A549 (cell line): Measurements from ENCODE around the gene FBXO34. TPM values are rescaled to one million over a fixed set of nuclear protein-coding genes. Genes with fewer than 3 reads are reported as not detected.

Source experiments
- ATAC-seq, 2 experiments: fragments of 200-7000 bp in 1 of 2; fragments of >200 bp in 1 of 2; cut with Nextera tagmentation in 1 of 2; cut with Tn5 transposase in 1 of 2; 3 replicates each; pipeline versions ENCODE4 v1.8.0 to v1.9.1; 2018 to 2020; ENCODE audit warnings: mild to moderate bottlenecking in 1 of 2, moderate library complexity in 1 of 2
- CTCF ChIA-PET: fragments of 300-600 bp; sonication (Branson Sonifier 250); formaldehyde crosslinking; extraction: SDS; loops from one replicate; lab custom pipeline; 2021; ENCODE audit warnings: antibody characterized with exemption, inconsistent platforms; lab: Yijun Ruan, JAX
- POLR2A ChIA-PET: fragments of 350-600 bp; formaldehyde crosslinking; extraction: SDS; loops from one replicate; lab custom pipeline; 2021; ENCODE audit warnings: antibody characterized with exemption, inconsistent platforms; lab: Yijun Ruan, JAX
- DNase-seq, 2 experiments: peaks; one replicate each; pipeline versions ENCODE4 v3.0.0 to v3.0.0-alpha.2; 2011 to 2016; ENCODE audit warnings: low read depth in 1 of 2, low spot score in 1 of 2
- FAIRE-seq: peaks from 2 replicates; lab custom pipeline; 2011; peaks lifted over from hg19 to GRCh38; lab: Jason Lieb, UNC
- H3K27ac ChIP-seq, 2 experiments: fragments of >200 bp; sonication (Bioruptor Twin); formaldehyde crosslinking; 3 replicates each; pipeline ENCODE4 v1.5.1; 2016 to 2017
- H3K4me1 ChIP-seq: fragments of >200 bp; sonication (Bioruptor Twin); formaldehyde crosslinking; 3 replicates; pipeline ENCODE4 v1.6.1; 2016
- H3K4me2 ChIP-seq: fragments of >200 bp; sonication (Bioruptor Twin); formaldehyde crosslinking; 3 replicates; pipeline ENCODE4 v1.6.1; 2016
- H3K4me3 ChIP-seq: fragments of >200 bp; sonication (Bioruptor Twin); formaldehyde crosslinking; 3 replicates; pipeline ENCODE4 v1.5.1; 2016
- H3K9me3 ChIP-seq: fragments of >200 bp; sonication (Bioruptor Twin); formaldehyde crosslinking; 3 replicates; pipeline ENCODE4 v1.6.1; 2016
- BHLHE40 ChIP-seq: IDR thresholded peaks from 2 replicates; pipeline ENCODE4 v1.6.1; 2012; ENCODE audit warnings: low read depth, low read length, inconsistent platforms
- CEBPB ChIP-seq, 2 experiments: fragments of >200 bp in 1 of 2; sonication (Bioruptor Twin) in 1 of 2; formaldehyde crosslinking in 1 of 2; IDR thresholded peaks; 2 replicates each; pipeline ENCODE4 v1.6.1; 2012 to 2016
- CTCF ChIP-seq: fragments of >200 bp; sonication (Bioruptor Twin); formaldehyde crosslinking; IDR thresholded peaks from 3 replicates; pipeline ENCODE4 v1.5.1; 2016
- ELK1 ChIP-seq: fragments of 150-350 bp; IDR thresholded peaks from 2 replicates; pipeline ENCODE4 v1.6.1; 2014; ENCODE audit warnings: low read depth, mild to moderate bottlenecking, low read length
- ESRRA ChIP-seq: fragments of 150-350 bp; IDR thresholded peaks from 2 replicates; pipeline ENCODE4 v1.6.1; 2014; ENCODE audit warnings: mild to moderate bottlenecking, low read length, borderline replicate concordance
- FOSB ChIP-seq: fragments of 250-450 bp; sonication (Bioruptor Pico); IDR thresholded peaks from 2 replicates; pipeline ENCODE4 v1.5.0; 2020; ENCODE audit warnings: mild to moderate bottlenecking, moderate library complexity
- FOXS1 ChIP-seq: fragments of 250-450 bp; sonication (Bioruptor Pico); IDR thresholded peaks from 2 replicates; pipeline ENCODE4 v1.5.0; 2020; ENCODE audit warnings: mild to moderate bottlenecking, moderate library complexity
- GATA3 ChIP-seq: IDR thresholded peaks from 2 replicates; pipeline ENCODE4 v1.6.1; 2012; ENCODE audit warnings: borderline replicate concordance
- HOXA7 ChIP-seq: fragments of 250-450 bp; sonication (Bioruptor Pico); IDR thresholded peaks from 2 replicates; pipeline ENCODE4 v1.5.0; 2020; ENCODE audit warnings: mild to moderate bottlenecking, moderate library complexity
- HOXB13 ChIP-seq: fragments of 250-450 bp; sonication (Bioruptor Pico); IDR thresholded peaks from 2 replicates; pipeline ENCODE4 v1.5.0; 2020; ENCODE audit warnings: low read depth, mild to moderate bottlenecking, moderate library complexity
- POLR2A ChIP-seq: IDR thresholded peaks from 2 replicates; pipeline ENCODE4 v1.6.1; 2012; ENCODE audit warnings: mild to moderate bottlenecking, low read length
- POLR2AphosphoS2 ChIP-seq: conservative IDR thresholded peaks from 2 replicates; pipeline ENCODE4 v1.6.1; 2012; ENCODE audit warnings: low read length, improper control_type of control experiment, inconsistent platforms
- RAD21 ChIP-seq, 2 experiments: fragments of >200 bp in 1 of 2; sonication (Bioruptor Twin) in 1 of 2; formaldehyde crosslinking in 1 of 2; IDR thresholded peaks in 1 of 2; conservative IDR thresholded peaks in 1 of 2; 2 replicates in 1 of 2; 3 replicates in 1 of 2; pipeline ENCODE4 v1.6.1; 2012 to 2018; ENCODE audit warnings: inconsistent platforms in 1 of 2
- RNF2 ChIP-seq: fragments of 200-600 bp; sonication (generic); IDR thresholded peaks from 2 replicates; pipeline ENCODE4 v1.6.1; 2016; ENCODE audit warnings: low read depth, mild to moderate bottlenecking, antibody characterized with exemption, moderate library complexity, borderline replicate concordance
- ZFP36 ChIP-seq: fragments of 450-650 bp; IDR thresholded peaks from 2 replicates; pipeline ENCODE4 v1.6.1; 2014; ENCODE audit warnings: borderline replicate concordance; ENCODE audit not compliant: partially characterized antibody
- ZSCAN20 ChIP-seq: fragments of 250-450 bp; sonication (Bioruptor Pico); IDR thresholded peaks from 2 replicates; pipeline ENCODE4 v1.8.0; 2022; ENCODE audit warnings: mild to moderate bottlenecking, moderate library complexity
- WGBS: methylation state at CpG from one replicate; pipeline ENCODE4 v1.1.6; 2017; ENCODE audit errors: missing lambda C conversion rate; 5-methylcytosine and 5-hydroxymethylcytosine counted together
- polyA plus RNA-seq, 4 experiments: library from polyadenylated mRNA; depleted of rRNA in 3 of 4; stranded (reverse); fragments of >200 nt; fragmentation: RNase III in 1 of 4; extraction: RNeasy Plus Mini Kit Qiagen cat#74134 plus additional on column Dnase treatment in 1 of 4; gene quantifications; 2 replicates in 3 of 4; 3 replicates in 1 of 4; pipeline ENCODE4 v1.2.3, GENCODE V29; 2011 to 2017
- TF ChIP-seq, protein P1 (sequence below): IDR thresholded peaks from 2 replicates; pipeline ENCODE4 v1.6.1; 2012

Gene FBXO34
- polyA plus RNA-seq, 2 of the 4 experiments (the other 2 are of a cell fraction) = 15.4 to 28.0 TPM

- TF ChIP-seq CTCF = no peak
- TF ChIP-seq RNF2 = no peak
- TF ChIP-seq ESRRA = no peak
- TF ChIP-seq FOXS1 (CRISPR knock-in tag) = no peak
These were observed 79.2 kb downstream of the FBXO34 start (continued) for GRCh38 chr14:55350461-55350860.

DNA sequence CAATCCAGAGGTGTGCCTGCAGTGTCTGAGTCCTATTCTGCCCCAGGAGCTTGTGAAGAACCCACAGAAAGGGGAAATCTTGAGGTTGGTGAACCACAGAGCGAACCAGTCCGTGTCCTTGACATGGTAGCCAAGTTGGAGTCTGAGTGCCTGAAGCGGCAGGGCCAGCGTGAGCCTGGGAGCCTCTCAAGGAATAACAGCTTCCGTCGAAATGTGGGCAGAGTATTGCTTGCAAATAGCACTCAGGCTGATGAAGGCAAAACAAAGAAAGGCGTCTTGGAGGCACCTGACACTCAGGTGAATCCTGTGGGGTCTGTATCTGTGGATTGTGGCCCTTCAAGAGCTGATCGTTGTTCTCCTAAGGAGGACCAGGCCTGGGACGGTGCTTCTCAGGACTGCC, 79.9 kb downstream of the FBXO34 start:
- FAIRE-seq = no peak
- WGBS = 98% methylated on average over 9 of the region's 9 CpGs
- no peak overlapping the region for H3K4me3 ChIP-seq
- H3K27ac ChIP-seq = no peak overlapping the region
- ATAC-seq = no peak
- ChIA-PET CTCF (interaction anchor here (0.7 to 1.1 kb wide), 4 partner anchors 9 to 261 kb away, joined by 3 read pairs; no protein-coding TSS in a partner anchor), POLR2A (no interaction called here)
- TF ChIP-seq POLR2A = no peak
- DNase-seq = no peak
- H3K4me2 ChIP-seq = no peak overlapping the region
- H3K4me1 ChIP-seq = no peaks in the 10 kb centered on the region
- no peaks in the 10 kb centered on the region for H3K9me3 ChIP-seq

GRCh38 chr14:55352201-55352600, 81.0 kb downstream of the FBXO34 start:
- no peak for FAIRE-seq
- DNase-seq = no peak
- TF ChIP-seq POLR2AphosphoS2 = no peak
- TF ChIP-seq GATA3 = no peak
- no peak for TF ChIP-seq ZFP36
- TF ChIP-seq CEBPB (IDR thresholded peaks at IDR 0.05) = no peak
- TF ChIP-seq HOXB13 (CRISPR knock-in tag) = no peak
- TF ChIP-seq, protein P1, sequence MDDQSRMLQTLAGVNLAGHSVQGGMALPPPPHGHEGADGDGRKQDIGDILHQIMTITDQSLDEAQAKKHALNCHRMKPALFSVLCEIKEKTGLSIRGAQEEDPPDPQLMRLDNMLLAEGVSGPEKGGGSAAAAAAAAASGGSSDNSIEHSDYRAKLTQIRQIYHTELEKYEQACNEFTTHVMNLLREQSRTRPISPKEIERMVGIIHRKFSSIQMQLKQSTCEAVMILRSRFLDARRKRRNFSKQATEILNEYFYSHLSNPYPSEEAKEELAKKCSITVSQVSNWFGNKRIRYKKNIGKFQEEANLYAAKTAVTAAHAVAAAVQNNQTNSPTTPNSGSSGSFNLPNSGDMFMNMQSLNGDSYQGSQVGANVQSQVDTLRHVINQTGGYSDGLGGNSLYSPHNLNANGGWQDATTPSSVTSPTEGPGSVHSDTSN = no peak
- TF ChIP-seq ZSCAN20 (CRISPR knock-in tag) = no peak
- POLR2A ChIA-PET = no interaction called here
- WGBS = 90% methylated on average over 9 of the region's 9 CpGs
- Histone ChIP-seq H3K4me1 (no peaks in the 10 kb centered on the region), H3K9me3 (no peaks in the 10 kb centered on the region), H3K27ac (no peak overlapping the region), H3K4me3 (no peak overlapping the region), H3K4me2 (no peak overlapping the region)
- CTCF ChIA-PET = interaction anchor here (3.3 kb wide), 1 partner anchor 12 kb away, joined by 14 read pairs; no protein-coding TSS in a partner anchor
- no peak for ATAC-seq

- ATAC-seq (no peak; a peak in 3 of 6 replicates), FAIRE-seq (no peak), DNase-seq (no peak)
- no peaks in the 10 kb centered on the region for H3K4me1 ChIP-seq
- no peak overlapping the region for H3K4me2 ChIP-seq
- no peak overlapping the region for H3K27ac ChIP-seq
- POLR2A ChIA-PET = no interaction called here
- WGBS = 91% methylated on average over 11 of the region's 11 CpGs
- CTCF ChIA-PET = interaction anchor here (0.6 to 3.3 kb wide), 20 partner anchors 7 to 171 kb away, joined by 3 to 19 read pairs (median 4); partner anchors contain the start of gene FBXO34
- TF ChIP-seq ELK1 (no peak), BHLHE40 (no peak), GATA3 (no peak), HOXA7 (CRISPR knock-in tag) (no peak), POLR2AphosphoS2 (no peak), RAD21 (conservative IDR thresholded peaks at IDR 0.05 in 1 of 2, IDR thresholded peaks at IDR 0.05 in 1 of 2) (no peak), CTCF (no peak), FOSB (CRISPR knock-in tag) (no peak)
- no peak overlapping the region for H3K4me3 ChIP-seq
- H3K9me3 ChIP-seq = no peaks in the 10 kb centered on the region
These were observed 82.7 kb downstream of the FBXO34 start for GRCh38 chr14:55353686-55354467.
